Osteocyte (in vitro differentiated cells): ENCODE results near the gene CMTM4. TPM values are rescaled to one million over a fixed set of nuclear protein-coding genes. Genes with fewer than 3 reads are reported as not detected.
A peak's percentile ranks its signal among the peaks of the same experiment; 100 is the strongest.

Experiments
- DNase-seq: peaks from one replicate; pipeline ENCODE4 v3.0.0; 2021; ENCODE audit warnings: mixed read lengths; ENCODE audit not compliant: unreplicated experiment; ENCODE audit errors: extremely low spot score
- H3K27ac Mint-ChIP-seq: one replicate; pipeline ENCODE4 v1.8.0; 2021; ENCODE audit warnings: mild to moderate bottlenecking, mixed read lengths; ENCODE audit not compliant: unreplicated experiment
- H3K27me3 Mint-ChIP-seq: one replicate; pipeline ENCODE4 v1.8.0; 2021; ENCODE audit warnings: mixed read lengths; ENCODE audit not compliant: unreplicated experiment
- H3K36me3 Mint-ChIP-seq: one replicate; pipeline ENCODE4 v1.8.0; 2021; ENCODE audit warnings: mixed read lengths; ENCODE audit not compliant: unreplicated experiment
- H3K4me1 Mint-ChIP-seq: one replicate; pipeline ENCODE4 v1.8.0; 2021; ENCODE audit warnings: mixed read lengths; ENCODE audit not compliant: unreplicated experiment
- H3K4me3 Mint-ChIP-seq: one replicate; pipeline ENCODE4 v1.8.0; 2021; ENCODE audit warnings: mild to moderate bottlenecking, moderate library complexity, mixed read lengths; ENCODE audit not compliant: unreplicated experiment
- H3K9me3 Mint-ChIP-seq: one replicate; pipeline ENCODE4 v1.8.0; 2021; ENCODE audit warnings: mixed read lengths; ENCODE audit not compliant: unreplicated experiment
- CTCF ChIP-seq: fragments of 200-600 bp; sonication (generic); IDR thresholded peaks from 2 replicates; pipeline ENCODE4 v1.5.0; 2021; ENCODE audit warnings: antibody characterized with exemption, mild to moderate bottlenecking, moderate library complexity
- total RNA-seq: library from RNA; stranded (reverse); gene quantifications from 2 replicates; pipeline ENCODE4 v1.2.1, GENCODE V29; 2021

Gene CMTM4
- total RNA-seq, 1 donor from 2014 or later, result 24.4 TPM

- peaks cover 38% of the 10 kb centered on the region for H3K36me3 Mint-ChIP-seq
- peak overlapping the region; percentile 98 for H3K27ac Mint-ChIP-seq
- DNase-seq, result no peak
- H3K4me3 Mint-ChIP-seq, result no peak overlapping the region
- no peak for TF ChIP-seq CTCF
- no peaks in the 10 kb centered on the region for H3K9me3 Mint-ChIP-seq
- no peaks in the 10 kb centered on the region for H3K27me3 Mint-ChIP-seq
- peaks cover 38% of the 10 kb centered on the region for H3K4me1 Mint-ChIP-seq
Observed at GRCh38 chr16:66740533-66740932, 44.0 kb upstream of the CMTM4 start.

- DNase-seq, result no peak
- Mint-ChIP-seq H3K27me3 (no peaks in the 10 kb centered on the region), H3K27ac (peak overlapping the region; percentile 98), H3K9me3 (no peaks in the 10 kb centered on the region), H3K36me3 (peaks cover 41% of the 10 kb centered on the region), H3K4me1 (peaks cover 38% of the 10 kb centered on the region), H3K4me3 (no peak overlapping the region)
- peak; percentile 65 for TF ChIP-seq CTCF
Observed at GRCh38 chr16:66740010-66740409, 43.5 kb upstream of the CMTM4 start.

- DNase-seq, result no peak
- Mint-ChIP-seq H3K9me3 (no peaks in the 10 kb centered on the region), H3K4me1 (peaks cover 18% of the 10 kb centered on the region), H3K27me3 (no peaks in the 10 kb centered on the region), H3K4me3 (no peak overlapping the region), H3K36me3 (peaks cover 57% of the 10 kb centered on the region), H3K27ac (no peak overlapping the region)
- no peak for TF ChIP-seq CTCF
Observed at GRCh38 chr16:66735891-66736290, 39.3 kb upstream of the CMTM4 start.

GRCh38 chr16:66731101-66731500 lies 34.6 kb upstream of the CMTM4 start:
- TF ChIP-seq CTCF, result no peak
- no peaks in the 10 kb centered on the region for H3K9me3 Mint-ChIP-seq
- peaks cover 44% of the 10 kb centered on the region for H3K36me3 Mint-ChIP-seq
- peak overlapping the region; percentile 50 for H3K27ac Mint-ChIP-seq
- H3K27me3 Mint-ChIP-seq, result no peaks in the 10 kb centered on the region
- H3K4me1 Mint-ChIP-seq, result no peaks in the 10 kb centered on the region
- no peak overlapping the region for H3K4me3 Mint-ChIP-seq
- DNase-seq, result no peak

- no peaks in the 10 kb centered on the region for H3K9me3 Mint-ChIP-seq
- H3K27me3 Mint-ChIP-seq, result no peaks in the 10 kb centered on the region
- H3K4me3 Mint-ChIP-seq, result no peak overlapping the region
- peak overlapping the region; percentile 38 for H3K27ac Mint-ChIP-seq
- no peak for TF ChIP-seq CTCF
- no peak for DNase-seq
- H3K4me1 Mint-ChIP-seq, result no peaks in the 10 kb centered on the region
- H3K36me3 Mint-ChIP-seq, result peaks cover 46% of the 10 kb centered on the region
Observed at GRCh38 chr16:66728804-66729203, 32.3 kb upstream of the CMTM4 start.
